HepG2 (cell line): ENCODE data around the gene MAMDC2. TPM values are rescaled to one million over a fixed set of nuclear protein-coding genes. Genes with fewer than 3 reads are reported as not detected.
A peak's percentile ranks its signal among the peaks of the same experiment; 100 is the strongest.

ENCODE experiments used
- ATAC-seq: fragments of 200-7000 bp; cut with Tn5 transposase; 3 replicates; pipeline ENCODE4 v1.9.1; 2020; ENCODE audit warnings: mild to moderate bottlenecking, moderate library complexity
- BruUV-seq: library from RNA; stranded (reverse); fragments of 400-500 nt; replicated peaks from 2 replicates; lab custom pipeline; 2021; lab: Mats Ljungman, UMichigan
- CTCF ChIA-PET: fragments of 300-600 bp; formaldehyde crosslinking; extraction: SDS; loops from one replicate; lab custom pipeline; 2021; ENCODE audit warnings: low total read pairs, inconsistent platforms, low intra/inter-chr PET ratio; lab: Yijun Ruan, JAX
- POLR2A ChIA-PET: fragments of 350-600 bp; sonication (Branson Sonifier 250); formaldehyde crosslinking; loops from one replicate; lab custom pipeline; 2020; ENCODE audit warnings: antibody characterized with exemption, inconsistent platforms; lab: Yijun Ruan, JAX
- DNase-seq: peaks from one replicate; pipeline ENCODE4 v3.0.0-alpha.2; 2015; ENCODE audit warnings: low spot score
- FAIRE-seq: peaks from 3 replicates; lab custom pipeline; 2011; peaks lifted over from hg19 to GRCh38; lab: Jason Lieb, UNC
- H2AFZ ChIP-seq: one replicate; pipeline ENCODE4 v1.6.1; 2011; ENCODE audit warnings: low read length, inconsistent platforms
- H3K27ac ChIP-seq: fragments of 300-600 bp; 3 replicates; pipeline ENCODE4 v1.8.0; 2011; ENCODE audit warnings: mixed run types, mild to moderate bottlenecking, mixed read lengths, low read length, inconsistent platforms; ENCODE audit not compliant: insufficient read depth; ENCODE audit errors: extremely low read length
- H3K27me3 ChIP-seq, 2 experiments: fragments of 200-600 bp in 1 of 2; 2 replicates in 1 of 2; 3 replicates in 1 of 2; pipeline versions ENCODE4 v1.6.0 to v1.8.0; 2011; ENCODE audit warnings: low read length in 2 of 2, mild to moderate bottlenecking in 2 of 2, moderate library complexity in 2 of 2, inconsistent platforms in 1 of 2; ENCODE audit not compliant: insufficient read depth in 2 of 2, control insufficient read depth in 1 of 2
- H3K36me3 ChIP-seq, 2 experiments: fragments of 200-600 bp in 1 of 2; replicated peaks in 1 of 2; 2 replicates in 1 of 2; 3 replicates in 1 of 2; pipeline versions ENCODE4 v1.5.1 to v1.8.0; 2011; ENCODE audit warnings: low read length in 2 of 2, inconsistent platforms in 1 of 2; ENCODE audit not compliant: insufficient read depth in 2 of 2, control insufficient read depth in 1 of 2
- H3K4me1 ChIP-seq: 2 replicates; pipeline ENCODE4 v1.5.1; 2012; ENCODE audit warnings: low read length, inconsistent platforms; ENCODE audit not compliant: insufficient read depth
- H3K4me2 ChIP-seq: 2 replicates; pipeline ENCODE4 v1.6.0; 2011; ENCODE audit warnings: low read depth, low read length, inconsistent platforms
- H3K4me3 ChIP-seq, 3 experiments: fragments of 200-600 bp in 1 of 3; sonication (generic), shearing (Covaris generic) in 1 of 3; replicated peaks in 1 of 3; 2 replicates each; pipeline ENCODE4 v1.5.1; 2011 to 2016; ENCODE audit warnings: low read length in 3 of 3, inconsistent platforms in 2 of 3, low read depth in 2 of 3, mild to moderate bottlenecking in 2 of 3, control low read depth in 1 of 3, mixed read lengths in 1 of 3; ENCODE audit not compliant: insufficient read depth in 1 of 3
- H3K79me2 ChIP-seq: one replicate; pipeline ENCODE4 v1.6.1; 2011; ENCODE audit warnings: low read length, inconsistent platforms; ENCODE audit not compliant: insufficient read depth
- H3K9ac ChIP-seq: 2 replicates; pipeline ENCODE4 v1.6.0; 2011; ENCODE audit warnings: mild to moderate bottlenecking, low read depth, low read length, inconsistent platforms; ENCODE audit not compliant: insufficient read depth
- H3K9me3 ChIP-seq: 2 replicates; pipeline ENCODE4 v1.5.1; 2012; ENCODE audit warnings: mild to moderate bottlenecking, low read length
- H4K20me1 ChIP-seq: 2 replicates; pipeline ENCODE4 v1.6.0; 2011; ENCODE audit warnings: inconsistent platforms, mild to moderate bottlenecking, low read length, moderate library complexity; ENCODE audit not compliant: insufficient read depth
- ARID2 ChIP-seq: sonication (generic); formaldehyde crosslinking; IDR thresholded peaks from 2 replicates; pipeline ENCODE4 v1.8.1; 2022; ENCODE audit warnings: mild to moderate bottlenecking, missing genetic modification reagents, borderline replicate concordance
- GATAD2A ChIP-seq: IDR thresholded peaks from 2 replicates; pipeline ENCODE4 v1.6.1; 2016
- GLI4 ChIP-seq: sonication (generic); formaldehyde crosslinking; IDR thresholded peaks from 2 replicates; pipeline ENCODE4 v1.5.1; 2020; ENCODE audit warnings: missing genetic modification reagents, mild to moderate bottlenecking, moderate library complexity, borderline replicate concordance
- HES4 ChIP-seq: sonication (generic); formaldehyde crosslinking; IDR thresholded peaks from 2 replicates; pipeline ENCODE4 v1.9.0; 2021; ENCODE audit warnings: mild to moderate bottlenecking, missing genetic modification reagents, borderline replicate concordance
- HIVEP1 ChIP-seq: sonication (generic); formaldehyde crosslinking; IDR thresholded peaks from 2 replicates; pipeline ENCODE4 v1.4.0; 2020; ENCODE audit warnings: mild to moderate bottlenecking, missing genetic modification reagents
- HMGXB4 ChIP-seq, 2 experiments: sonication (generic) in 1 of 2; formaldehyde crosslinking in 1 of 2; IDR thresholded peaks; 2 replicates each; pipeline versions ENCODE4 v1.4.0 to v1.6.1; 2018 to 2020; ENCODE audit warnings: missing genetic modification reagents in 2 of 2, borderline replicate concordance in 1 of 2, low read depth in 1 of 2, mild to moderate bottlenecking in 1 of 2, missing biosample characterization in 1 of 2
- ISX ChIP-seq: sonication (generic); formaldehyde crosslinking; conservative IDR thresholded peaks from 2 replicates; pipeline ENCODE4 v1.5.0; 2020; ENCODE audit warnings: missing genetic modification reagents
- KAT2B ChIP-seq: fragments of 150-350 bp; IDR thresholded peaks from 2 replicates; pipeline ENCODE4 v1.6.1; 2014; ENCODE audit warnings: low read depth, low read length, borderline replicate concordance
- MIXL1 ChIP-seq: IDR thresholded peaks from 2 replicates; pipeline ENCODE4 v1.6.1; 2016
- NFKB2 ChIP-seq: sonication (generic); formaldehyde crosslinking; IDR thresholded peaks from 2 replicates; pipeline ENCODE4 v1.4.0; 2020; ENCODE audit warnings: missing genetic modification reagents, borderline replicate concordance
- RARA ChIP-seq: IDR thresholded peaks from 2 replicates; pipeline ENCODE4 v1.6.1; 2016; ENCODE audit warnings: missing genetic modification reagents, missing compliant biosample characterization
- ZBTB42 ChIP-seq: sonication (generic); formaldehyde crosslinking; IDR thresholded peaks from 2 replicates; pipeline ENCODE4 v1.5.0; 2020; ENCODE audit warnings: mild to moderate bottlenecking, missing genetic modification reagents
- ZNF232 ChIP-seq: sonication (generic); formaldehyde crosslinking; IDR thresholded peaks from 2 replicates; pipeline ENCODE4 v1.4.0; 2020; ENCODE audit warnings: missing genetic modification reagents, borderline replicate concordance
- ZNF263 ChIP-seq: sonication (generic); formaldehyde crosslinking; IDR thresholded peaks from 2 replicates; pipeline ENCODE4 v1.4.0; 2020; ENCODE audit warnings: missing genetic modification reagents
- ZNF75D ChIP-seq: sonication (generic); formaldehyde crosslinking; IDR thresholded peaks from 2 replicates; pipeline ENCODE4 v1.8.1; 2023; ENCODE audit warnings: missing genetic modification reagents, mild to moderate bottlenecking, borderline replicate concordance
- WGBS: methylation state at CpG from one replicate; pipeline ENCODE4 v1.1.6; 2017; ENCODE audit warnings: low lambda C conversion rate; 5-methylcytosine and 5-hydroxymethylcytosine counted together
- in situ Hi-C: cut with HindIII; loops from 2 replicates; pipeline ENCODE4 v1.10.0; 2017; ENCODE audit warnings: low pct_unique_long_range_greater_than_20kb; ENCODE audit not compliant: extremely low pct_ligation_motif_present
- intact Hi-C: fragments of 100-400 bp; cut with micrococcal nuclease; formaldehyde crosslinking; loops from one replicate; pipeline ENCODE4 v1.10.0; 2022; ENCODE audit not compliant: unreplicated experiment
- polyA plus RNA-seq, 8 experiments: library from polyadenylated mRNA; depleted of rRNA in 3 of 8; stranded (reverse) in 7 of 8; unstranded in 1 of 8; fragments of >200 nt; fragmentation: Illumina TruSeq in 4 of 8; extraction: Trizol in 4 of 8; gene quantifications; 2 replicates each; pipeline versions ENCODE4 v1.2.1 to v1.2.3, GENCODE V29; 2011 to 2016; ENCODE audit warnings: low read depth in 4 of 8, missing spikeins in 1 of 8, mixed read lengths in 1 of 8; ENCODE audit not compliant: insufficient read depth in 1 of 8
- total RNA-seq, 5 experiments: library from RNA; depleted of rRNA; stranded (reverse); fragments of >200 nt; fragmentation: Illumina TruSeq; extraction: Trizol; gene quantifications; 2 replicates each; pipeline ENCODE4 v1.2.3, GENCODE V29; 2016; ENCODE audit warnings: low read depth in 1 of 5

The MAMDC2 gene
- total and polyA plus RNA-seq, 2 of the 13 experiments (the other 11 are each of a cell fraction or from before 2014, with no cell fraction given) = not detected

GRCh38 chr9:70257502-70257901 lies 213.9 kb downstream of the MAMDC2 start:
- peaks cover 50% of the 10 kb centered on the region for H3K79me2 ChIP-seq
- peaks cover 17% of the 10 kb centered on the region; the same call in 1 of the 2 replicates for H4K20me1 ChIP-seq
- DNase-seq (no peak), FAIRE-seq (no peak), ATAC-seq (no peak)
- ChIA-PET POLR2A (interaction anchor here (0.9 to 1.4 kb wide), 4 partner anchors 155 to 162 kb away, joined by 3 to 5 read pairs (median 4); partner anchors contain the start of gene KLF9), CTCF (no interaction called here)
- peak overlapping the region; percentile 96 for H3K27ac ChIP-seq
- H3K4me3 ChIP-seq = peak overlapping the region; percentile 69 to 99 (median 84)
- intact Hi-C loops = loop anchor here (5.0 kb wide), 2 partner anchors 135 to 155 kb away; partner anchors contain the start of gene KLF9
- H3K9ac ChIP-seq = peak overlapping the region; percentile 98
- 4% methylated on average over 3 of the region's 3 CpGs for WGBS
- no TSS peak for BruUV-seq
- H2AFZ ChIP-seq = no peak overlapping the region
- H3K4me2 ChIP-seq = peak overlapping the region; percentile 75
- H3K9me3 ChIP-seq = no peaks in the 10 kb centered on the region
- peaks cover 0 to 6% of the 10 kb centered on the region in 2 experiments; a peak in 1 of 5 replicates for H3K36me3 ChIP-seq
- in situ Hi-C loops = no loop called here
- peaks cover 51% of the 10 kb centered on the region for H3K4me1 ChIP-seq
- TF ChIP-seq GATAD2A (CRISPR knock-in tag) = 0 out of 2 replicates have a peak, but pooled peaks have one; percentile 7
- no peak for TF ChIP-seq HIVEP1 (CRISPR knock-in tag)
- TF ChIP-seq HES4 (CRISPR knock-in tag) = no peak
- no peaks in the 10 kb centered on the region; a peak in 2 of 5 replicates for H3K27me3 ChIP-seq

- POLR2A ChIA-PET = interaction anchor here (0.9 to 1.4 kb wide), 4 partner anchors 154 to 162 kb away, joined by 3 to 5 read pairs (median 4); partner anchors contain the start of gene KLF9
- 0 out of 2 replicates have a peak, but pooled peaks have one; percentile 8 for TF ChIP-seq GLI4 (CRISPR knock-in tag)
- no peak for TF ChIP-seq HMGXB4 (CRISPR knock-in tag; IDR thresholded peaks at IDR 0.05; ENCODE audit: borderline replicate concordance in 1 of 2, low read depth in 1 of 2)
- peak; percentile 46 for TF ChIP-seq ZNF263
- 0 out of 2 replicates have a peak, but pooled peaks have one; percentile 4 for TF ChIP-seq GATAD2A (CRISPR knock-in tag)
- 0 out of 2 replicates have a peak, but pooled peaks have one; percentile 14 for TF ChIP-seq MIXL1 (CRISPR knock-in tag)
- no peak for TF ChIP-seq RARA (CRISPR knock-in tag)
- 0 out of 2 replicates have a peak, but pooled peaks have one; percentile 37 for TF ChIP-seq ISX (CRISPR knock-in tag)
- peak; percentile 62; the same call in 1 of the 2 replicates for TF ChIP-seq NFKB2 (CRISPR knock-in tag)
- no peak for TF ChIP-seq ARID2
- peak; percentile 83 for TF ChIP-seq ZNF232 (CRISPR knock-in tag)
- peak; percentile 63; the same call in 1 of the 2 replicates for TF ChIP-seq ZBTB42 (CRISPR knock-in tag)
- 0 out of 2 replicates have a peak, but pooled peaks have one; percentile 73 for TF ChIP-seq ZNF75D
- TF ChIP-seq KAT2B = no peak
These were observed 214.5 kb downstream of the MAMDC2 start for GRCh38 chr9:70257991-70258691.

More at GRCh38 chr9:70257991-70258691, 214.5 kb downstream of the MAMDC2 start:
- no peaks in the 10 kb centered on the region; a peak in 2 of 5 replicates for H3K27me3 ChIP-seq
- BruUV-seq = TSS peak; percentile 89
- H3K9ac ChIP-seq = peak overlapping the region; percentile 98
- DNase-seq (peak; percentile 26), ATAC-seq (peak; percentile 73), FAIRE-seq (no peak)
- H3K4me3 ChIP-seq = peak overlapping the region; percentile 69 to 99 (median 84)
- H4K20me1 ChIP-seq = peaks cover 22% of the 10 kb centered on the region; the same call in 1 of the 2 replicates
- WGBS = under 1% methylated on average over 26 of the region's 27 CpGs
- H3K9me3 ChIP-seq = no peaks in the 10 kb centered on the region
- H3K79me2 ChIP-seq = peaks cover 56% of the 10 kb centered on the region
- in situ Hi-C loops = no loop called here
- no peak overlapping the region for H2AFZ ChIP-seq
- CTCF ChIA-PET = no interaction called here
- intact Hi-C loops = loop anchor here (5.0 kb wide), 2 partner anchors 136 to 154 kb away; partner anchors contain the start of gene KLF9
- H3K4me2 ChIP-seq = peak overlapping the region; percentile 75
- H3K4me1 ChIP-seq = peaks cover 58% of the 10 kb centered on the region
- peak overlapping the region; percentile 96 for H3K27ac ChIP-seq
- H3K36me3 ChIP-seq = peaks cover 0 to 6% of the 10 kb centered on the region in 2 experiments; a peak in 1 of 5 replicates
